ENCODE data around the gene SERTAD3. TPM values are rescaled to one million over a fixed set of nuclear protein-coding genes. Genes with fewer than 3 reads are reported as not detected.

SERTAD3 gene
- total and polyA plus RNA-seq, 2 of the 8 experiments (the other 6 are each of a cell fraction or from before 2014, with no cell fraction given): 15.1 to 32.1 TPM

DNA sequence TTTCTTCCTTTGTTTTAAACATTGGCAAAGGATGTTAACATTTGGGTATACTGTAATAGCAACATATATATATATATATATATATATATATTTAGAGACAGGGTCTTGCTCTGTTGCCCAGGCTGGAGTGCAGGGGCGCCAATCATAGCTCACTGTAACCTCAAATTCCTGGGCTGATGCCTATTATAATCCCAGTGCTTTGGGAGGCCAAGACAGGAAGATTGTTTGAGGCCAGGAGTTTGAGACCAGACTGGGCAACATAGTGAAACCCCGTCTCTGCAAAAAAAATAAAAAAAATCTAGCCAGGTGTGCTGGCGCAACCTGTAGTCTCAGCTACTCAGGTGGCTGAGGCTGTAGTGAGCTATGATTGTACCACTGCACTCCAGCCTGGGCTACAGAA lies 16.1 kb upstream of the SERTAD3 start:
- no peak overlapping the region for H3K9ac ChIP-seq (replicated peaks in 1 of 4; ENCODE audit: extremely low read depth in 1 of 4, low read depth in 3 of 4, low read length in 3 of 4)
- no peak overlapping the region for H2AFZ ChIP-seq (ENCODE audit: low read length)
- no peak overlapping the region for H3K23ac ChIP-seq (ENCODE audit: insufficient read length)
- H3K4me1 ChIP-seq (replicated peaks in 1 of 4; ENCODE audit: control insufficient read depth in 3 of 4, insufficient read depth in 4 of 4, low read length in 3 of 4): peaks cover 0 to 5% (median 1%) of the 10 kb centered on the region in 4 experiments; a peak in 3 of 7 replicates
- no peak overlapping the region for H3K27ac ChIP-seq (ENCODE audit: low read depth, low read length)
- no peak overlapping the region for H3K56ac ChIP-seq (replicated peaks; ENCODE audit: insufficient read length, low read depth, low read length)
- H3K79me1 ChIP-seq (ENCODE audit: low read depth, low read length): no peaks in the 10 kb centered on the region
- no peaks in the 10 kb centered on the region for H3K36me3 ChIP-seq (ENCODE audit: control insufficient read depth in 2 of 4, insufficient read depth in 4 of 4, low read length in 3 of 4)
- H2AK5ac ChIP-seq (ENCODE audit: low read depth, low read length): no peak overlapping the region
- ChIA-PET CTCF (ENCODE audit: partially characterized antibody) (interaction anchor here (1.0 to 7.9 kb wide), 5 partner anchors 13 to 304 kb away, joined by 3 to 39 read pairs (median 3); no protein-coding TSS in a partner anchor), POLR2A (ENCODE audit: partially characterized antibody) (interaction anchor here (0.6 to 1.2 kb wide), 3 partner anchors 12 to 40 kb away, joined by 3 to 5 read pairs (median 3); partner anchors contain the start of gene SERTAD1)
- H2BK5ac ChIP-seq (ENCODE audit: low read depth, low read length): no peak overlapping the region
- peaks cover 0 to 1% of the 10 kb centered on the region in 2 experiments for H4K20me1 ChIP-seq (replicated peaks in 1 of 2; ENCODE audit: control insufficient read depth in 1 of 2, insufficient read depth in 2 of 2, low read length in 2 of 2)
- no peak overlapping the region for H2BK15ac ChIP-seq (ENCODE audit: low read length)
- no peak overlapping the region for H4K8ac ChIP-seq (ENCODE audit: extremely low read depth, insufficient read depth, low read length)
- no peak overlapping the region for H3K14ac ChIP-seq (ENCODE audit: insufficient read length)
- H3K79me2 ChIP-seq (ENCODE audit: control insufficient read depth in 1 of 2, insufficient read depth in 2 of 2, low read length in 2 of 2): no peaks in the 10 kb centered on the region
- peaks cover 1% of the 10 kb centered on the region; the same call in 1 of the 2 replicates for H3K23me2 ChIP-seq (ENCODE audit: low read depth, low read length)
- H2BK20ac ChIP-seq (ENCODE audit: low read length): no peak overlapping the region
- H2BK120ac ChIP-seq (replicated peaks; ENCODE audit: low read depth, low read length): no peak overlapping the region
- no peaks in the 10 kb centered on the region for H3K9me3 ChIP-seq (ENCODE audit: insufficient read depth in 2 of 2, low read depth in 1 of 2, low read length in 1 of 2)
- H3K4me2 ChIP-seq (ENCODE audit: insufficient read depth in 1 of 2, low read depth in 2 of 2, low read length in 2 of 2): no peak overlapping the region
- 91% methylated on average over 3 of the region's 3 CpGs; no CpG with 5 or more reads in 1 of the 2 experiments for WGBS, 2 experiments (ENCODE audit: extremely low coverage in 1 of 2, insufficient coverage in 1 of 2, insufficient read length in 1 of 2, insufficient replicate concordance in 2 of 2, low coverage in 1 of 2, low lambda C conversion rate in 2 of 2, missing lambda C conversion rate in 1 of 2)
- H2BK12ac ChIP-seq (ENCODE audit: low read depth, low read length): no peak overlapping the region
- no peak for FAIRE-seq
- TF ChIP-seq, protein P1, sequence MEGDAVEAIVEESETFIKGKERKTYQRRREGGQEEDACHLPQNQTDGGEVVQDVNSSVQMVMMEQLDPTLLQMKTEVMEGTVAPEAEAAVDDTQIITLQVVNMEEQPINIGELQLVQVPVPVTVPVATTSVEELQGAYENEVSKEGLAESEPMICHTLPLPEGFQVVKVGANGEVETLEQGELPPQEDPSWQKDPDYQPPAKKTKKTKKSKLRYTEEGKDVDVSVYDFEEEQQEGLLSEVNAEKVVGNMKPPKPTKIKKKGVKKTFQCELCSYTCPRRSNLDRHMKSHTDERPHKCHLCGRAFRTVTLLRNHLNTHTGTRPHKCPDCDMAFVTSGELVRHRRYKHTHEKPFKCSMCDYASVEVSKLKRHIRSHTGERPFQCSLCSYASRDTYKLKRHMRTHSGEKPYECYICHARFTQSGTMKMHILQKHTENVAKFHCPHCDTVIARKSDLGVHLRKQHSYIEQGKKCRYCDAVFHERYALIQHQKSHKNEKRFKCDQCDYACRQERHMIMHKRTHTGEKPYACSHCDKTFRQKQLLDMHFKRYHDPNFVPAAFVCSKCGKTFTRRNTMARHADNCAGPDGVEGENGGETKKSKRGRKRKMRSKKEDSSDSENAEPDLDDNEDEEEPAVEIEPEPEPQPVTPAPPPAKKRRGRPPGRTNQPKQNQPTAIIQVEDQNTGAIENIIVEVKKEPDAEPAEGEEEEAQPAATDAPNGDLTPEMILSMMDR (IDR thresholded peaks at IDR 0.05; ENCODE audit: control extremely low read depth in 1 of 3, insufficient read depth in 1 of 3, low read depth in 1 of 3, low read length in 3 of 3): no peak
- TF ChIP-seq SUZ12 (IDR thresholded peaks at IDR 0.05; ENCODE audit: low read length): no peak
- DNase-seq (ENCODE audit: low read depth in 1 of 2, low spot score in 2 of 2): no peak
- no peak overlapping the region for H4K91ac ChIP-seq (replicated peaks; ENCODE audit: insufficient read length, low read length)
- no peak overlapping the region for H3K4ac ChIP-seq (replicated peaks; ENCODE audit: insufficient read length, low read depth, low read length)
- no peak overlapping the region for H4K5ac ChIP-seq (ENCODE audit: insufficient read length, low read depth, low read length)
- no peak overlapping the region for H3K18ac ChIP-seq (ENCODE audit: extremely low read depth, low read length)
- no peak overlapping the region for H3K4me3 ChIP-seq (ENCODE audit: extremely low read depth in 1 of 4, insufficient read depth in 2 of 4, low read depth in 3 of 4, low read length in 4 of 4)
- H3K27me3 ChIP-seq (replicated peaks in 1 of 4; ENCODE audit: control insufficient read depth in 3 of 4, extremely low read depth in 1 of 4, insufficient read depth in 3 of 4, low read length in 3 of 4): no peaks in the 10 kb centered on the region; a peak in 2 of 7 replicates
